K562 (cell line): Measurements from ENCODE around the gene CCDC178.

Source experiments
- CHD1 ChIP-seq: fragments of 200-600 bp; sonication (generic); IDR thresholded peaks from one replicate; pipeline ENCODE4 v1.6.1; 2012; ENCODE audit warnings: mild to moderate bottlenecking, moderate library complexity, low read length, inconsistent platforms
- ZBTB1 ChIP-seq: sonication (generic); formaldehyde crosslinking; IDR thresholded peaks from 2 replicates; pipeline ENCODE4 v1.8.1; 2023; ENCODE audit warnings: missing genetic modification reagents, low read depth, mild to moderate bottlenecking, borderline replicate concordance
- ZFP1 ChIP-seq: fragments of 450-650 bp; formaldehyde crosslinking; IDR thresholded peaks from 2 replicates; pipeline ENCODE4 v1.4.0; 2020; ENCODE audit warnings: mild to moderate bottlenecking, mixed read lengths
- ZNF311 ChIP-seq: fragments of 250-450 bp; sonication (Bioruptor Pico); IDR thresholded peaks from 2 replicates; pipeline ENCODE4 v1.4.0; 2020; ENCODE audit warnings: mild to moderate bottlenecking, moderate library complexity
- TF ChIP-seq, protein P1 (sequence below): sonication (generic); formaldehyde crosslinking; IDR thresholded peaks from 2 replicates; pipeline ENCODE4 v1.8.1; 2022; ENCODE audit warnings: missing genetic modification reagents

GRCh38 chr18:33375829-33376228, 64.7 kb downstream of the CCDC178 start:
- TF ChIP-seq ZBTB1 (CRISPR knock-in tag) (no peak), ZFP1 (CRISPR knock-in tag) (no peak), CHD1 (no peak), ZNF311 (no peak)
- TF ChIP-seq, protein P1, sequence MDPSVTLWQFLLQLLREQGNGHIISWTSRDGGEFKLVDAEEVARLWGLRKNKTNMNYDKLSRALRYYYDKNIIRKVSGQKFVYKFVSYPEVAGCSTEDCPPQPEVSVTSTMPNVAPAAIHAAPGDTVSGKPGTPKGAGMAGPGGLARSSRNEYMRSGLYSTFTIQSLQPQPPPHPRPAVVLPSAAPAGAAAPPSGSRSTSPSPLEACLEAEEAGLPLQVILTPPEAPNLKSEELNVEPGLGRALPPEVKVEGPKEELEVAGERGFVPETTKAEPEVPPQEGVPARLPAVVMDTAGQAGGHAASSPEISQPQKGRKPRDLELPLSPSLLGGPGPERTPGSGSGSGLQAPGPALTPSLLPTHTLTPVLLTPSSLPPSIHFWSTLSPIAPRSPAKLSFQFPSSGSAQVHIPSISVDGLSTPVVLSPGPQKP (CRISPR knock-in tag), result no peak
